Activated T-cell treated with anti-CD3 and anti-CD28 coated beads, Interleukin-2, amount 50 U/mL, for 72 hours (primary cell): ENCODE measurements around the gene STK38L. TPM values are rescaled to one million over a fixed set of nuclear protein-coding genes. Genes with fewer than 3 reads are reported as not detected.
A peak's percentile ranks its signal among the peaks of the same experiment; 100 is the strongest.

Experiments used
- ATAC-seq, 2 donors: fragments of 150-1000 bp; cut with Tn5 transposase; replicated peaks in 1 of 2; 2 replicates each; pipeline ENCODE4 v1.10.0; 2021; ENCODE audit warnings: moderate library complexity in 2 of 2, mild to moderate bottlenecking in 1 of 2
- DNase-seq, 2 donors: peaks; one replicate each; pipeline ENCODE4 v3.0.0; 2021 to 2022; ENCODE audit warnings: mixed read lengths in 1 of 2
- H3K27ac Mint-ChIP-seq: one replicate; pipeline ENCODE4 v1.8.0; 2022; ENCODE audit warnings: mild to moderate bottlenecking, moderate library complexity, mixed read lengths
- H3K27me3 Mint-ChIP-seq: one replicate; pipeline ENCODE4 v1.8.0; 2022; ENCODE audit warnings: low read depth, mixed read lengths
- H3K36me3 Mint-ChIP-seq, 2 donors: one replicate each; pipeline ENCODE4 v1.8.0; 2022; ENCODE audit warnings: mixed read lengths in 2 of 2, mild to moderate bottlenecking in 1 of 2; ENCODE audit not compliant: insufficient read depth in 2 of 2
- H3K4me1 Mint-ChIP-seq: one replicate; pipeline ENCODE4 v1.8.0; 2022; ENCODE audit warnings: low read depth, mixed read lengths
- H3K4me3 Mint-ChIP-seq, 2 donors: one replicate each; pipeline ENCODE4 v1.8.0; 2022; ENCODE audit warnings: mild to moderate bottlenecking in 2 of 2, mixed read lengths in 2 of 2, moderate library complexity in 2 of 2
- H3K9me3 Mint-ChIP-seq, 2 donors: one replicate each; pipeline ENCODE4 v1.8.0; 2022; ENCODE audit warnings: mixed read lengths in 2 of 2
- total RNA-seq, 2 donors: library from RNA; stranded (reverse); gene quantifications; one replicate each; pipeline ENCODE4 v1.2.3, GENCODE V29; 2022

Gene STK38L
- total RNA-seq, 2 donors from 2014 or later = 24.8 to 30.6 TPM

GRCh38 chr12:27309995-27310315, 65.9 kb downstream of the STK38L start:
- no peak overlapping the region for H3K27ac Mint-ChIP-seq
- no peaks in the 10 kb centered on the region for H3K4me1 Mint-ChIP-seq
- H3K36me3 Mint-ChIP-seq = peaks cover 0 to 8% of the 10 kb centered on the region in 2 donors
- no peak for ATAC-seq
- H3K4me3 Mint-ChIP-seq = no peak overlapping the region
- H3K9me3 Mint-ChIP-seq = no peaks in the 10 kb centered on the region
- H3K27me3 Mint-ChIP-seq = no peaks in the 10 kb centered on the region
- DNase-seq = no peak

- no peak for DNase-seq
- H3K36me3 Mint-ChIP-seq = no peaks in the 10 kb centered on the region
- no peaks in the 10 kb centered on the region for H3K4me1 Mint-ChIP-seq
- no peaks in the 10 kb centered on the region for H3K9me3 Mint-ChIP-seq
- no peak overlapping the region for H3K27ac Mint-ChIP-seq
- H3K27me3 Mint-ChIP-seq = no peaks in the 10 kb centered on the region
- no peak overlapping the region for H3K4me3 Mint-ChIP-seq
- no peak for ATAC-seq
These were observed 72.9 kb downstream of the STK38L start for GRCh38 chr12:27316947-27317346.

- no peak for ATAC-seq
- no peak overlapping the region for H3K4me3 Mint-ChIP-seq
- H3K4me1 Mint-ChIP-seq = peaks cover 3% of the 10 kb centered on the region
- H3K9me3 Mint-ChIP-seq = no peaks in the 10 kb centered on the region
- H3K36me3 Mint-ChIP-seq = peaks cover 0 to 3% of the 10 kb centered on the region in 2 donors
- no peaks in the 10 kb centered on the region for H3K27me3 Mint-ChIP-seq
- H3K27ac Mint-ChIP-seq = no peak overlapping the region
- DNase-seq = no peak
These were observed 75.3 kb downstream of the STK38L start for GRCh38 chr12:27319409-27319808.

- H3K27ac Mint-ChIP-seq = no peak overlapping the region
- H3K4me3 Mint-ChIP-seq = no peak overlapping the region
- H3K4me1 Mint-ChIP-seq = peaks cover 4% of the 10 kb centered on the region
- ATAC-seq = no peak
- H3K9me3 Mint-ChIP-seq = no peaks in the 10 kb centered on the region
- H3K36me3 Mint-ChIP-seq = peaks cover 0 to 3% of the 10 kb centered on the region in 2 donors
- H3K27me3 Mint-ChIP-seq = no peaks in the 10 kb centered on the region
- DNase-seq = no peak
These were observed 75.8 kb downstream of the STK38L start for GRCh38 chr12:27319848-27320247.

- H3K4me1 Mint-ChIP-seq = peaks cover 19% of the 10 kb centered on the region
- DNase-seq = no peak
- peaks cover 0 to 3% of the 10 kb centered on the region in 2 donors for H3K36me3 Mint-ChIP-seq
- no peak overlapping the region for H3K27ac Mint-ChIP-seq
- H3K9me3 Mint-ChIP-seq = no peaks in the 10 kb centered on the region
- H3K4me3 Mint-ChIP-seq = no peak overlapping the region
- ATAC-seq = no peak
- no peaks in the 10 kb centered on the region for H3K27me3 Mint-ChIP-seq
These were observed 80.4 kb downstream of the STK38L start for GRCh38 chr12:27324530-27324929.

- Mint-ChIP-seq H3K27ac (peak overlapping the region; percentile 85), H3K36me3 (peaks cover 5 to 6% of the 10 kb centered on the region in 2 donors), H3K4me1 (peaks cover 63% of the 10 kb centered on the region), H3K9me3 (no peaks in the 10 kb centered on the region), H3K4me3 (peak overlapping the region; percentile 86 to 89), H3K27me3 (peaks cover 22% of the 10 kb centered on the region)
- ATAC-seq = no peak
- DNase-seq = no peak
These were observed 86.8 kb downstream of the STK38L start for GRCh38 chr12:27330846-27331245.

- Mint-ChIP-seq H3K27ac (peak overlapping the region; percentile 85), H3K36me3 (peaks cover 5 to 6% of the 10 kb centered on the region in 2 donors), H3K27me3 (peaks cover 26% of the 10 kb centered on the region), H3K4me3 (peak overlapping the region; percentile 86 to 89), H3K4me1 (peaks cover 67% of the 10 kb centered on the region), H3K9me3 (no peaks in the 10 kb centered on the region)
- DNase-seq (peak; percentile 54 to 61), ATAC-seq (peak; percentile 77 to 78)
These were observed 87.3 kb downstream of the STK38L start for GRCh38 chr12:27331291-27331926.

GRCh38 chr12:27331927-27332324, 87.8 kb downstream of the STK38L start:
- Mint-ChIP-seq H3K4me1 (peaks cover 63% of the 10 kb centered on the region), H3K27ac (peak overlapping the region; percentile 85), H3K4me3 (peak overlapping the region; percentile 86 to 89), H3K9me3 (no peaks in the 10 kb centered on the region), H3K27me3 (peaks cover 26% of the 10 kb centered on the region), H3K36me3 (peaks cover 5 to 6% of the 10 kb centered on the region in 2 donors)
- ATAC-seq = no peak
- no peak for DNase-seq

GRCh38 chr12:27332407-27332713, 88.3 kb downstream of the STK38L start:
- Mint-ChIP-seq H3K27ac (peak overlapping the region; percentile 64), H3K27me3 (peaks cover 26% of the 10 kb centered on the region), H3K9me3 (no peaks in the 10 kb centered on the region), H3K4me3 (peak overlapping the region; percentile 86 to 89), H3K4me1 (peaks cover 67% of the 10 kb centered on the region), H3K36me3 (peaks cover 5 to 6% of the 10 kb centered on the region in 2 donors)
- DNase-seq (peak in 1 of 2 donors; percentile 6), ATAC-seq (no peak)

GRCh38 chr12:27332714-27333402, 88.8 kb downstream of the STK38L start, which contains the start of gene BMAL2:
Gene BMAL2 (plus strand): TSS chr12:27332836. CDS start chr12:27333073, 237 bp downstream.
- peak; percentile 65 for DNase-seq
- Mint-ChIP-seq H3K27me3 (peaks cover 26% of the 10 kb centered on the region), H3K36me3 (peaks cover 5 to 6% of the 10 kb centered on the region in 2 donors), H3K27ac (peak within 1 kb of the TSS; percentile 96), H3K4me3 (peak within 1 kb of the TSS; percentile 97 to 100), H3K9me3 (no peaks in the 10 kb centered on the region), H3K4me1 (peaks cover 69% of the 10 kb centered on the region)
- peak; percentile 54 to 55 for ATAC-seq

- Mint-ChIP-seq H3K4me3 (peak overlapping the region; percentile 97 to 100), H3K36me3 (peaks cover 5 to 6% of the 10 kb centered on the region in 2 donors), H3K27me3 (peaks cover 26% of the 10 kb centered on the region), H3K27ac (peak overlapping the region; percentile 96), H3K9me3 (no peaks in the 10 kb centered on the region), H3K4me1 (peaks cover 68% of the 10 kb centered on the region)
- peak; percentile 42 to 45 for ATAC-seq
- peak; percentile 53 to 65 for DNase-seq
These were observed 89.4 kb downstream of the STK38L start for GRCh38 chr12:27333403-27334009.

GRCh38 chr12:27334042-27334720, 90.1 kb downstream of the STK38L start:
- no peak for DNase-seq
- Mint-ChIP-seq H3K27me3 (peaks cover 26% of the 10 kb centered on the region), H3K4me3 (peak overlapping the region; percentile 97 to 100), H3K4me1 (peaks cover 61% of the 10 kb centered on the region), H3K36me3 (peaks cover 5 to 6% of the 10 kb centered on the region in 2 donors), H3K27ac (peak overlapping the region; percentile 96), H3K9me3 (no peaks in the 10 kb centered on the region)
- no peak for ATAC-seq

GRCh38 chr12:27334721-27335082, 90.6 kb downstream of the STK38L start:
- Mint-ChIP-seq H3K27ac (no peak overlapping the region), H3K36me3 (peaks cover 5 to 6% of the 10 kb centered on the region in 2 donors), H3K27me3 (peaks cover 29% of the 10 kb centered on the region), H3K4me3 (no peak overlapping the region), H3K4me1 (peaks cover 56% of the 10 kb centered on the region), H3K9me3 (no peaks in the 10 kb centered on the region)
- ATAC-seq = no peak
- DNase-seq = no peak
